VCaP (cell line): ENCODE results near the gene PWWP2B.
"Not testable (repeated sequence)": the region's sequence is repeated elsewhere in the genome, so short reads cannot be mapped to it uniquely, and the experiment has no call there.

Source experiments
- H3K27ac ChIP-seq: fragments of 450-650 bp; 2 replicates; pipeline ENCODE4 v1.5.1; 2017
- CTCF ChIP-seq: fragments of 450-650 bp; conservative IDR thresholded peaks from 2 replicates; pipeline ENCODE4 v1.5.1; 2017; ENCODE audit warnings: mild to moderate bottlenecking, moderate library complexity

The PWWP2B gene

GRCh38 chr10:132383101-132383500 lies 13.9 kb upstream of the PWWP2B start:
- no peak for TF ChIP-seq CTCF
- H3K27ac ChIP-seq: no peak overlapping the region

- H3K27ac ChIP-seq: no peak overlapping the region
- no peak for TF ChIP-seq CTCF
These were observed 13.2 kb upstream of the PWWP2B start for GRCh38 chr10:132383751-132384196.

GRCh38 chr10:132384618-132385388 lies 12.2 kb upstream of the PWWP2B start:
- no peak for TF ChIP-seq CTCF
- H3K27ac ChIP-seq: no peak overlapping the region

- no peak for TF ChIP-seq CTCF
- no peak overlapping the region for H3K27ac ChIP-seq
These were observed 11.7 kb upstream of the PWWP2B start for GRCh38 chr10:132385389-132385667.

GRCh38 chr10:132385721-132386418 lies 11.1 kb upstream of the PWWP2B start:
- no peak for TF ChIP-seq CTCF
- H3K27ac ChIP-seq: no peak overlapping the region

- TF ChIP-seq CTCF: no peak
- no peak overlapping the region for H3K27ac ChIP-seq
These were observed 10.6 kb upstream of the PWWP2B start for GRCh38 chr10:132386419-132386831.

- H3K27ac ChIP-seq: not testable (repeated sequence)
These were observed 10.1 kb upstream of the PWWP2B start for GRCh38 chr10:132386896-132387295.

GRCh38 chr10:132387764-132388210 lies 9.2 kb upstream of the PWWP2B start:
- no peak overlapping the region for H3K27ac ChIP-seq
- peak; percentile 61 for TF ChIP-seq CTCF
